IMR-90 (cell line): ENCODE results near the gene PCDHGB6. TPM values are rescaled to one million over a fixed set of nuclear protein-coding genes. Genes with fewer than 3 reads are reported as not detected.

Experiments used
- ATAC-seq: fragments of 200-7000 bp; cut with Tn5 transposase; 2 replicates; pipeline ENCODE4 v1.9.1; 2020; ENCODE audit warnings: low read depth, mild to moderate bottlenecking, moderate library complexity
- BruUV-seq: library from RNA; stranded (reverse); fragments of 400-500 nt; replicated peaks from 2 replicates; lab custom pipeline; 2021; lab: Mats Ljungman, UMichigan
- CTCF ChIA-PET: fragments of 300-600 bp; formaldehyde crosslinking; extraction: SDS; loops from one replicate; lab custom pipeline; 2021; ENCODE audit warnings: antibody characterized with exemption; lab: Yijun Ruan, JAX
- POLR2A ChIA-PET: fragments of 300-600 bp; sonication (Branson Sonifier 250); formaldehyde crosslinking; loops from one replicate; lab custom pipeline; 2022; ENCODE audit warnings: antibody characterized with exemption; ENCODE audit not compliant: unreplicated experiment; lab: Charles Lee
- DNase-seq: peaks from one replicate; pipeline ENCODE4 v3.0.0; 2013
- H2AFZ ChIP-seq: replicated peaks from 2 replicates; pipeline ENCODE3; 2013; ENCODE audit warnings: low read length, mild to moderate bottlenecking; ENCODE audit not compliant: poor library complexity
- H2AK5ac ChIP-seq: 2 replicates; pipeline ENCODE4 v1.6.1; 2013; ENCODE audit warnings: low read depth, low read length, inconsistent platforms
- H2AK9ac ChIP-seq: replicated peaks from 2 replicates; pipeline ENCODE3; 2013; ENCODE audit warnings: mild to moderate bottlenecking, low read depth, low read length, moderate library complexity; ENCODE audit not compliant: poor library complexity
- H2BK120ac ChIP-seq: 2 replicates; pipeline ENCODE4 v1.6.1; 2013; ENCODE audit warnings: low read depth, low read length, inconsistent platforms
- H2BK15ac ChIP-seq: 3 replicates; pipeline ENCODE4 v1.6.1; 2013; ENCODE audit warnings: low read depth, low read length, inconsistent platforms
- H2BK20ac ChIP-seq: 2 replicates; pipeline ENCODE4 v1.6.1; 2013; ENCODE audit warnings: low read depth, mild to moderate bottlenecking, inconsistent platforms, low read length, moderate library complexity
- H2BK5ac ChIP-seq: 2 replicates; pipeline ENCODE4 v1.6.1; 2013; ENCODE audit warnings: mild to moderate bottlenecking, low read depth, low read length, inconsistent platforms; ENCODE audit not compliant: poor library complexity, severe bottlenecking
- H3K14ac ChIP-seq: replicated peaks from 2 replicates; pipeline ENCODE4 v1.6.1; 2013; ENCODE audit warnings: low read depth, low read length, inconsistent platforms
- H3K18ac ChIP-seq: 2 replicates; pipeline ENCODE4 v1.6.1; 2013; ENCODE audit warnings: low read depth, low read length, control low read depth
- H3K23ac ChIP-seq: 2 replicates; pipeline ENCODE4 v1.6.1; 2013; ENCODE audit warnings: low read depth, low read length, inconsistent platforms
- H3K27ac ChIP-seq: 2 replicates; pipeline ENCODE4 v1.5.1; 2013; ENCODE audit warnings: mild to moderate bottlenecking, control low read depth, low read length; ENCODE audit not compliant: insufficient read depth
- H3K27me3 ChIP-seq: 2 replicates; pipeline ENCODE4 v1.6.1; 2013; ENCODE audit warnings: low read length; ENCODE audit not compliant: control insufficient read depth, insufficient read depth
- H3K36me3 ChIP-seq: 2 replicates; pipeline ENCODE4 v1.6.1; 2013; ENCODE audit warnings: low read length, mixed read lengths; ENCODE audit not compliant: control insufficient read depth, insufficient read depth
- H3K4ac ChIP-seq: 2 replicates; pipeline ENCODE4 v1.6.1; 2013; ENCODE audit warnings: low read depth, low read length, inconsistent platforms
- H3K4me1 ChIP-seq: 2 replicates; pipeline ENCODE4 v1.6.1; 2013; ENCODE audit warnings: low read length, mixed read lengths; ENCODE audit not compliant: control insufficient read depth, insufficient read depth
- H3K4me2 ChIP-seq: 2 replicates; pipeline ENCODE4 v1.6.1; 2013; ENCODE audit warnings: low read depth, mild to moderate bottlenecking, control low read depth, low read length, moderate library complexity
- H3K4me3 ChIP-seq: 2 replicates; pipeline ENCODE4 v1.5.1; 2013; ENCODE audit warnings: low read depth, mild to moderate bottlenecking, control low read depth, low read length, moderate library complexity; ENCODE audit not compliant: insufficient read depth
- H3K56ac ChIP-seq: 2 replicates; pipeline ENCODE4 v1.6.1; 2013; ENCODE audit warnings: low read length, inconsistent platforms; ENCODE audit not compliant: insufficient read depth; ENCODE audit errors: extremely low read depth
- H3K79me1 ChIP-seq, 2 experiments: 2 replicates each; pipeline ENCODE4 v1.6.1; 2013; ENCODE audit warnings: low read length in 2 of 2, inconsistent platforms in 1 of 2, low read depth in 1 of 2
- H3K9ac ChIP-seq: 2 replicates; pipeline ENCODE4 v1.6.1; 2013; ENCODE audit warnings: low read depth, low read length, control low read depth
- H3K9me1 ChIP-seq: 2 replicates; pipeline ENCODE4 v1.6.1; 2013; ENCODE audit warnings: low read length, inconsistent platforms; ENCODE audit not compliant: insufficient read depth
- H3K9me3 ChIP-seq: 2 replicates; pipeline ENCODE4 v1.6.1; 2013; ENCODE audit warnings: low read length; ENCODE audit not compliant: control insufficient read depth, insufficient read depth
- H4K20me1 ChIP-seq: 2 replicates; pipeline ENCODE4 v1.6.1; 2013; ENCODE audit warnings: low read length, inconsistent platforms; ENCODE audit not compliant: insufficient read depth
- H4K5ac ChIP-seq: 2 replicates; pipeline ENCODE4 v1.6.1; 2013; ENCODE audit warnings: mild to moderate bottlenecking, low read depth, low read length, control low read depth
- H4K8ac ChIP-seq, 2 experiments: 2 replicates each; pipeline ENCODE4 v1.6.1; 2013; ENCODE audit warnings: low read depth in 2 of 2, low read length in 2 of 2, control low read depth in 1 of 2, inconsistent platforms in 1 of 2
- H4K91ac ChIP-seq: 2 replicates; pipeline ENCODE4 v1.6.1; 2013; ENCODE audit warnings: low read depth, low read length, inconsistent platforms; ENCODE audit not compliant: insufficient read depth
- CEBPB ChIP-seq: IDR thresholded peaks from 2 replicates; pipeline ENCODE4 v1.6.1; 2012; ENCODE audit warnings: low read depth, low read length, improper control_type of control experiment
- USF2 ChIP-seq: fragments of 150-350 bp; IDR thresholded peaks from 2 replicates; pipeline ENCODE4 v1.6.1; 2017; ENCODE audit warnings: mild to moderate bottlenecking, antibody characterized with exemption, low read length, low read depth
- WGBS, 2 experiments: methylation state at CpG; one replicate each; pipeline versions ENCODE4 v1.1.5 to v1.1.7; 2013; ENCODE audit warnings: missing lambda C conversion rate in 2 of 2; ENCODE audit not compliant: insufficient read length in 1 of 2; ENCODE audit errors: extremely low coverage in 2 of 2; 5-methylcytosine and 5-hydroxymethylcytosine counted together
- dilution Hi-C: fragments of 300-500 bp; cut with HindIII; formaldehyde crosslinking; loops from one replicate; pipeline ENCODE4 v1.14.3; 2018; ENCODE audit warnings: low sequenced_read_pairs; ENCODE audit not compliant: unreplicated experiment
- in situ Hi-C: fragments of 300-500 bp; cut with MboI; formaldehyde crosslinking; loops from 3 replicates; pipeline ENCODE4 v1.14.3; 2019; ENCODE audit warnings: low sequenced_read_pairs, inconsistent platforms, mixed read lengths
- intact Hi-C: fragments of 100-400 bp; cut with micrococcal nuclease; formaldehyde crosslinking; loops from 2 replicates; pipeline ENCODE4 v1.10.0; 2022
- polyA plus RNA-seq, 3 experiments: library from polyadenylated mRNA; depleted of rRNA; stranded (reverse); fragments of >200 nt; gene quantifications; 2 replicates each; pipeline ENCODE4 v1.2.3, GENCODE V29; 2012; ENCODE audit warnings: low replicate concordance in 1 of 3
- total RNA-seq: library from RNA; depleted of rRNA; stranded (reverse); fragments of >200 nt; gene quantifications from 2 replicates; pipeline ENCODE4 v1.2.3, GENCODE V29; 2012

The PCDHGB6 gene
- total and polyA plus RNA-seq, 2 of the 4 experiments (the other 2 are of a cell fraction) = 1.4 to 2.2 TPM

- WGBS, 2 experiments = 52% methylated on average over 36 of the region's 64 CpGs; no CpG with 5 or more reads in 1 of the 2 experiments
- Histone ChIP-seq H3K36me3 (peaks cover 17% of the 10 kb centered on the region; the same call in 1 of the 2 replicates), H3K27me3 (no peaks in the 10 kb centered on the region), H3K9ac (no peak overlapping the region), H3K4me2 (no peak overlapping the region), H3K4me1 (no peaks in the 10 kb centered on the region), H4K8ac (no peak overlapping the region), H4K20me1 (no peaks in the 10 kb centered on the region), H3K18ac (no peak overlapping the region), H3K56ac (no peak overlapping the region), H3K79me1 (peaks cover 10 to 12% of the 10 kb centered on the region in 2 experiments; a peak in 3 of 4 replicates), H3K23ac (no peak overlapping the region), H2BK20ac (no peak overlapping the region), H2AFZ (no peak overlapping the region), H4K5ac (no peak overlapping the region), H2BK120ac (no peak overlapping the region), H3K4me3 (no peak overlapping the region), H4K91ac (no peak overlapping the region), H2AK5ac (no peak overlapping the region), H3K9me1 (no peaks in the 10 kb centered on the region), H3K27ac (no peak overlapping the region), H3K4ac (no peak overlapping the region), H2BK15ac (no peak overlapping the region), H2AK9ac (no peak overlapping the region), H2BK5ac (no peak overlapping the region), H3K9me3 (peaks cover 59% of the 10 kb centered on the region), H3K14ac (no peak overlapping the region)
- dilution Hi-C loops = no loop called here
- ChIA-PET POLR2A (no interaction called here), CTCF (no interaction called here)
- in situ Hi-C loops = no loop called here
- DNase-seq (no peak), ATAC-seq (no peak)
- intact Hi-C loops = loop anchor here (5.0 kb wide), 1 partner anchor 82 kb away; no protein-coding TSS in a partner anchor
- BruUV-seq = no TSS peak
- TF ChIP-seq CEBPB = peak; percentile 34; the same call in 1 of the 2 replicates
- TF ChIP-seq USF2 = no peak
Measured at GRCh38 chr5:141409598-141410306, 1.9 kb downstream of the PCDHGB6 start.
